Measurements from ENCODE around the gene CSK. TPM values are rescaled to one million over a fixed set of nuclear protein-coding genes. Genes with fewer than 3 reads are reported as not detected.
A peak's percentile ranks its signal among the peaks of the same experiment; 100 is the strongest.

Gene CSK
- total and polyA plus RNA-seq, 8 donors: 15.2 to 61.0 (median 24.0) TPM

DNA sequence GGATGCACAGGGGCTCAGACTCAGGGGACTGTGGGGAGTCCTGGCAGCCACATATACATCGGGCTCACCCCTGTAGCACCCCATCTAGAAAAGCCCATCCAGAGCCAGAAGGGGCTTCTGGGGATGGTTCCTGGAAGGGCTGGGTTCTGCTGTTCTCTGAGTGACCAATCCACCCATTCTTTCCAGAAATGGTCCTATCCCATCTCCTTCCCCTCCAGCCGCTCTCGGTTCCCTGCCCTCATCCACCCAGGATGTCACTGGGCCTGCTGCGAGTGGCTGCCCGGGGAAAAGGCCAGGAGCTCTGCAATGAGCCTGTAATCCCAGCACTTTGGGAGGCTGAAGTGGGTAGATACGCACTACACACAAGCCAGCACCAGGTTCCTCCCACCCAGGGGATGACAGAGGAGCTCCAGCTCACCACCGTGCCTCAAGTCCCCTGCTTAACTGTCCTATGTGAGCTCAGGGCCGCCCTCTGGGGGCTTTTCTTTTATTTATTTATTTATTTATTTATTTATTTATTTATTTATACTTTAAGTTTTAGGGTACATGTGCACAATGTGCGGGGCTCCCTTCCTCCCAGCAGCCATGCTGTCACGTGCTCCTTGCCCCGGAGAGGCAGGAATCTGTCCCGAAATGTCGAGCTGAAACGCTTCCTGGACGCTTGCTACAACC is 13.6 kb upstream of the CSK start:
- no peak for DNase-seq
- WGBS, 5 donors: 32 to 36% (median 33%) methylated on average over 15 of the region's 15 CpGs
- intact Hi-C loops (cut with DNase I; ENCODE audit: low total_unique reads): loop anchor here (5.0 kb wide), 1 partner anchor 131 kb away; no protein-coding TSS in a partner anchor
- no peak overlapping the region for H3K27ac ChIP-seq
- no peaks in the 10 kb centered on the region for H3K36me3 ChIP-seq
- H3K4me1 ChIP-seq: peaks cover 0 to 17% (median 13%) of the 10 kb centered on the region in 4 donors
- no peaks in the 10 kb centered on the region for H3K9me3 ChIP-seq
- H3K27me3 ChIP-seq: peaks cover 0 to 29% (median 0%) of the 10 kb centered on the region in 3 donors
- TF ChIP-seq EP300 (IDR thresholded peaks at IDR 0.05): no peak
- TF ChIP-seq, protein P1, sequence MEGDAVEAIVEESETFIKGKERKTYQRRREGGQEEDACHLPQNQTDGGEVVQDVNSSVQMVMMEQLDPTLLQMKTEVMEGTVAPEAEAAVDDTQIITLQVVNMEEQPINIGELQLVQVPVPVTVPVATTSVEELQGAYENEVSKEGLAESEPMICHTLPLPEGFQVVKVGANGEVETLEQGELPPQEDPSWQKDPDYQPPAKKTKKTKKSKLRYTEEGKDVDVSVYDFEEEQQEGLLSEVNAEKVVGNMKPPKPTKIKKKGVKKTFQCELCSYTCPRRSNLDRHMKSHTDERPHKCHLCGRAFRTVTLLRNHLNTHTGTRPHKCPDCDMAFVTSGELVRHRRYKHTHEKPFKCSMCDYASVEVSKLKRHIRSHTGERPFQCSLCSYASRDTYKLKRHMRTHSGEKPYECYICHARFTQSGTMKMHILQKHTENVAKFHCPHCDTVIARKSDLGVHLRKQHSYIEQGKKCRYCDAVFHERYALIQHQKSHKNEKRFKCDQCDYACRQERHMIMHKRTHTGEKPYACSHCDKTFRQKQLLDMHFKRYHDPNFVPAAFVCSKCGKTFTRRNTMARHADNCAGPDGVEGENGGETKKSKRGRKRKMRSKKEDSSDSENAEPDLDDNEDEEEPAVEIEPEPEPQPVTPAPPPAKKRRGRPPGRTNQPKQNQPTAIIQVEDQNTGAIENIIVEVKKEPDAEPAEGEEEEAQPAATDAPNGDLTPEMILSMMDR (IDR thresholded peaks at IDR 0.05): no peak
- no peak for TF ChIP-seq POLR2A (IDR thresholded peaks at IDR 0.05)
- no peak for TF ChIP-seq POLR2AphosphoS5 (IDR thresholded peaks at IDR 0.05)
- no peak overlapping the region for H3K4me3 ChIP-seq

DNA sequence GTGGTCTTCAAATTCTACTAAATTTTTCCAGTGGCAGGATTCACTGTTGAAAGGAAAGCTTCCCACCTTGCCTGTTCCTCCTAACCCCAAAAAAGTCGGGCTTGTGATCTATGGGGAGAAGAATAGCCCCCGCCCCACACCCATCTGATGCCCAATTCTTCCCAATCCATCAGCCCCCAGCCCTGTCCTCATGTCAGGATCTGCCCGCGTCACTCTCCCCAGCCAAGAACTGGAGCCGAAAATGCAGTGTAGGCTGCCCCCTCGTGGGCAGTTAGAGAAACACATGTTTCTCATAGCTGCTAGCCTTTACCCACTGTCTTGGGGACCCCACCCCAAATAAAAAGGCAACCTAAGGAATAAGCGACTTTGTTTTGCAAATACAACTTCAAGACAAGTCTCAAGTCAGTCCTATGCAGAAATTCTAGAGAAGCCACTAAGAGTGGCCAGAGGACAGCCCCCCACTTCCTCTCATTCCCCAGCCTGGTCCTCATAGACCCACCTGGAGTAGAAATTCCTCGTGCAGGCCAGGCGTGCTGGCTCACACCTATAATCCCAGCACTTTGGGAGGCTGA is 13.0 kb upstream of the CSK start:
- H3K27me3 ChIP-seq: peaks cover 0 to 23% (median 0%) of the 10 kb centered on the region in 3 donors
- no peak for TF ChIP-seq POLR2A (IDR thresholded peaks at IDR 0.05)
- TF ChIP-seq EP300 (IDR thresholded peaks at IDR 0.05): no peak
- TF ChIP-seq, protein P1 (IDR thresholded peaks at IDR 0.05): peak in 5 of 7 experiments; percentile 59 to 87 (median 74)
- peak in 1 of 3 donors; percentile 25 for TF ChIP-seq POLR2AphosphoS5 (IDR thresholded peaks at IDR 0.05)
- no peaks in the 10 kb centered on the region for H3K9me3 ChIP-seq
- no peak overlapping the region for H3K4me3 ChIP-seq
- no peaks in the 10 kb centered on the region for H3K36me3 ChIP-seq
- WGBS, 5 donors: 2 to 8% (median 3%) methylated on average over 9 of the region's 9 CpGs
- H3K27ac ChIP-seq: no peak overlapping the region
- intact Hi-C loops (cut with DNase I; ENCODE audit: low total_unique reads): loop anchor here (5.0 kb wide), 1 partner anchor 132 kb away; no protein-coding TSS in a partner anchor
- peak; percentile 75 for DNase-seq
- H3K4me1 ChIP-seq: peaks cover 0 to 18% (median 15%) of the 10 kb centered on the region in 4 donors

DNA sequence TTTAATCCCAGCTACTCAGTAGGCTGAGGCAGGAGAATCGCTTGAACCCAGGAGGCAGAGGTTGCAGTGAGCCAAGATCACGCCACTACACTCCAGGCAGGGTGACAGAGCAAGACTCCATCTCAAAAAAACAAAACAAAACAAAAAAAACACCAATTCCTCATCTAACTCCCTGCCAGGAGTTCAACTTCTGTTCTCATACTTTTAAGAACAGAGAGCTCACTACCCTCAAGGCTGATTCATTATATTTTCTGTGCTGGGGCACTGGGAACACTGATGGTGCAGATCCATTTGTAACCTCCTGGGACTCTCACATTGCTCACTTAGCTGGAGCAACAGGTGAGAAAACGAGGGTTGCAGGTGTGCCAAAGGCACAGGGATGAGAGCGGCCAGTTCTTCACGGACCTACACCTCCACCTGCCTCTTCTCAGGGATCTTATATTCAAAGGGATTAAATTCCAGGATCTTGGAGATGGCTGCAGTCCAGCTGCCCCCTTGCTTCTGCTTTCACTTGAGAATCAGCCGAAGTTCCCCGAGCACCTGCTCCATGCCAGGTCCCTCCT is 12.3 kb upstream of the CSK start:
- WGBS, 5 donors: 58 to 70% (median 65%) methylated on average over 7 of the region's 7 CpGs
- Histone ChIP-seq H3K27me3 (peaks cover 0 to 18% (median 0%) of the 10 kb centered on the region in 3 donors), H3K27ac (no peak overlapping the region), H3K36me3 (no peaks in the 10 kb centered on the region), H3K9me3 (no peaks in the 10 kb centered on the region), H3K4me1 (peaks cover 0 to 18% (median 17%) of the 10 kb centered on the region in 4 donors), H3K4me3 (no peak overlapping the region)
- DNase-seq: no peak
- intact Hi-C loops (cut with DNase I; ENCODE audit: low total_unique reads): loop anchor here (5.0 kb wide), 3 partner anchors 68 to 183 kb away; no protein-coding TSS in a partner anchor
- TF ChIP-seq POLR2A (IDR thresholded peaks at IDR 0.05): no peak
- TF ChIP-seq, protein P1 (IDR thresholded peaks at IDR 0.05): no peak
- no peak for TF ChIP-seq POLR2AphosphoS5 (IDR thresholded peaks at IDR 0.05)

DNA sequence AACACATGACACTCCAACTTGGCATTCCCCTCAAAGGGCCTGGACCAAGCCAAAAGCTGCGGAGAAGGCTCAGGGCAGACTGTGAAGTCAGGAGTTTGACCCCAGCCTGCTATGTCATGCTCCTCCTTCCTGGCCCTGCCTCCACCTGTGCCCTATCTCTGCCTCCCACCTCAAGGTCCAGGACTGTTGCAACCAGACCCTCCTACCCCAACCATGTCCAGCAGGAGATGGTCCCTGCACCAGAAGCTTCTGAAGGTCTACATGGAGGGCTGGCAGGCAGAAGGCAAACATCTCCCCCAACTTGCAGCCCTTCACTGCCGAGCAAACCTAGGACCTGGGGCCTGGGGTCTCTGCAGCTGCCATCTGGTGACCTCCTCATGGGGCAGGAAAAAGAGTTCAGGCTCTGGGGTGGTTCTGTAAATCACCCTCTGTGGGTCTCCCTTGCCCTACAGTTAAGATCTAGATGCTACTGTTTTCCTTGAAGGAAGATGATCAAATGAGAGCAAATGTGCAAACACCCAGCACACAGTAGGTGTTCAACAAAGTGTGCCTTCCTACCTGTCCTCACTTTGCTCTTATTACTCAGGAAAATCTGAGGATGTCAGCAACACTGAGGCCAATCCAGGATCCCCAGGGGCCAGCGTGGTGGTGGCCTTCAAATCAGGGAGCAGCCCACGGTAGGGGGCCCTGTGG is 11.5 kb upstream of the CSK start:
- TF ChIP-seq, protein P1 (IDR thresholded peaks at IDR 0.05): no peak
- TF ChIP-seq POLR2A (IDR thresholded peaks at IDR 0.05) (no peak), POLR2AphosphoS5 (IDR thresholded peaks at IDR 0.05) (no peak), EP300 (IDR thresholded peaks at IDR 0.05) (no peak)
- H3K36me3 ChIP-seq: no peaks in the 10 kb centered on the region
- DNase-seq: no peak
- H3K27ac ChIP-seq: no peak overlapping the region
- no peak overlapping the region for H3K4me3 ChIP-seq
- WGBS, 5 donors: 40 to 74% (median 58%) methylated on average over 3 to 4 of the region's 4 CpGs
- peaks cover 0 to 18% (median 0%) of the 10 kb centered on the region in 3 donors for H3K27me3 ChIP-seq
- H3K4me1 ChIP-seq: peaks cover 0 to 21% (median 18%) of the 10 kb centered on the region in 4 donors
- intact Hi-C loops (cut with DNase I; ENCODE audit: low total_unique reads): loop anchor here (5.0 kb wide), 2 partner anchors 67 to 182 kb away; no protein-coding TSS in a partner anchor
- H3K9me3 ChIP-seq: no peaks in the 10 kb centered on the region
